H1 (cell line): ENCODE data around the gene KRTAP10-12. TPM values are rescaled to one million over a fixed set of nuclear protein-coding genes. Genes with fewer than 3 reads are reported as not detected.

Source experiments
- CTCF ChIA-PET: fragments of 300-600 bp; sonication (Branson Sonifier 250); formaldehyde crosslinking; loops from one replicate; lab custom pipeline; 2021; ENCODE audit not compliant: partially characterized antibody; lab: Charles Lee
- POLR2A ChIA-PET: fragments of 300-600 bp; sonication (Branson Sonifier 250); formaldehyde crosslinking; loops from one replicate; lab custom pipeline; 2021; ENCODE audit warnings: inconsistent platforms; ENCODE audit not compliant: partially characterized antibody; lab: Charles Lee
- DNase-seq, 2 experiments: peaks; one replicate each; pipeline versions ENCODE4 v3.0.0 to v3.0.0-alpha.2; 2010 to 2022; ENCODE audit warnings: low spot score in 2 of 2, low read depth in 1 of 2, mixed read lengths in 1 of 2
- FAIRE-seq: peaks from 2 replicates; lab custom pipeline; 2011; peaks lifted over from hg19 to GRCh38; lab: Jason Lieb, UNC
- H2AFZ ChIP-seq: 2 replicates; pipeline ENCODE4 v1.8.1; 2012; ENCODE audit warnings: low read length, inconsistent platforms
- H2AK5ac ChIP-seq: 2 replicates; pipeline ENCODE4 v1.6.1; 2013; ENCODE audit warnings: low read depth, low read length
- H2BK120ac ChIP-seq: replicated peaks from 2 replicates; pipeline ENCODE3; 2013; ENCODE audit warnings: low read depth, low read length, inconsistent platforms
- H2BK12ac ChIP-seq: 2 replicates; pipeline ENCODE4 v1.6.1; 2013; ENCODE audit warnings: low read depth, low read length
- H2BK15ac ChIP-seq: 2 replicates; pipeline ENCODE4 v1.6.1; 2013; ENCODE audit warnings: low read length
- H2BK20ac ChIP-seq: 2 replicates; pipeline ENCODE4 v1.6.1; 2013; ENCODE audit warnings: low read length
- H2BK5ac ChIP-seq: 2 replicates; pipeline ENCODE4 v1.6.1; 2013; ENCODE audit warnings: low read depth, low read length
- H3K14ac ChIP-seq: 2 replicates; pipeline ENCODE4 v1.6.1; 2013; ENCODE audit warnings: inconsistent platforms; ENCODE audit not compliant: insufficient read length
- H3K18ac ChIP-seq: 2 replicates; pipeline ENCODE4 v1.6.1; 2013; ENCODE audit warnings: low read length; ENCODE audit errors: extremely low read depth
- H3K23ac ChIP-seq: 2 replicates; pipeline ENCODE4 v1.6.1; 2013; ENCODE audit warnings: inconsistent platforms; ENCODE audit not compliant: insufficient read length
- H3K23me2 ChIP-seq: 2 replicates; pipeline ENCODE4 v1.6.1; 2013; ENCODE audit warnings: low read depth, low read length
- H3K27ac ChIP-seq: 2 replicates; pipeline ENCODE4 v1.6.1; 2011; ENCODE audit warnings: low read depth, low read length, inconsistent platforms
- H3K27me3 ChIP-seq, 4 experiments: replicated peaks in 1 of 4; 1 replicate in 1 of 4; 2 replicates in 3 of 4; pipeline versions ENCODE4 v1.6.1 to v1.8.1; 2011 to 2013; ENCODE audit warnings: low read length in 3 of 4, mild to moderate bottlenecking in 3 of 4, inconsistent platforms in 2 of 4, mixed read lengths in 2 of 4, moderate library complexity in 1 of 4; ENCODE audit not compliant: control insufficient read depth in 3 of 4, insufficient read depth in 3 of 4; ENCODE audit errors: extremely low read depth in 1 of 4
- H3K36me3 ChIP-seq, 4 experiments: 2 replicates each; pipeline versions ENCODE4 v1.6.1 to v1.8.1; 2011 to 2013; ENCODE audit warnings: mild to moderate bottlenecking in 4 of 4, low read length in 3 of 4, moderate library complexity in 2 of 4, control low read depth in 1 of 4, inconsistent platforms in 1 of 4; ENCODE audit not compliant: insufficient read depth in 4 of 4, control insufficient read depth in 2 of 4
- H3K4ac ChIP-seq: replicated peaks from 2 replicates; pipeline ENCODE3; 2013; ENCODE audit warnings: low read length, low read depth, mixed read lengths, inconsistent platforms; ENCODE audit not compliant: insufficient read length
- H3K4me1 ChIP-seq, 4 experiments: replicated peaks in 1 of 4; 1 replicate in 1 of 4; 2 replicates in 3 of 4; pipeline versions ENCODE4 v1.6.1 to v1.8.1; 2011 to 2013; ENCODE audit warnings: low read length in 3 of 4, inconsistent platforms in 2 of 4, mixed read lengths in 1 of 4; ENCODE audit not compliant: insufficient read depth in 4 of 4, control insufficient read depth in 3 of 4
- H3K4me2 ChIP-seq, 2 experiments: 2 replicates each; pipeline versions ENCODE4 v1.6.1 to v1.8.1; 2011 to 2013; ENCODE audit warnings: low read depth in 2 of 2, low read length in 2 of 2, control low read depth in 1 of 2, inconsistent platforms in 1 of 2, mild to moderate bottlenecking in 1 of 2; ENCODE audit not compliant: insufficient read depth in 1 of 2
- H3K4me3 ChIP-seq, 4 experiments: fragments of 200-600, 300-600 bp in 1 of 4; sonication (generic), shearing (Covaris generic), sonication (Bioruptor Twin) in 1 of 4; 2 replicates each; pipeline versions ENCODE4 v1.5.1 to v1.8.1; 2011 to 2016; ENCODE audit warnings: low read length in 4 of 4, low read depth in 3 of 4, control low read depth in 2 of 4, inconsistent platforms in 2 of 4, mild to moderate bottlenecking in 2 of 4, mixed read lengths in 1 of 4, moderate library complexity in 1 of 4; ENCODE audit not compliant: insufficient read depth in 2 of 4; ENCODE audit errors: extremely low read depth in 1 of 4
- H3K56ac ChIP-seq: replicated peaks from 2 replicates; pipeline ENCODE3; 2013; ENCODE audit warnings: low read depth, mild to moderate bottlenecking, mixed read lengths, low read length, inconsistent platforms; ENCODE audit not compliant: insufficient read length
- H3K79me1 ChIP-seq: 2 replicates; pipeline ENCODE4 v1.6.1; 2013; ENCODE audit warnings: low read depth, low read length, control low read depth
- H3K79me2 ChIP-seq, 2 experiments: 2 replicates each; pipeline versions ENCODE4 v1.6.1 to v1.8.1; 2012 to 2013; ENCODE audit warnings: low read length in 2 of 2, mild to moderate bottlenecking in 2 of 2, inconsistent platforms in 1 of 2; ENCODE audit not compliant: insufficient read depth in 2 of 2, control insufficient read depth in 1 of 2
- H3K9ac ChIP-seq, 4 experiments: replicated peaks in 1 of 4; 1 replicate in 1 of 4; 2 replicates in 3 of 4; pipeline versions ENCODE4 v1.6.1 to v1.8.1; 2011 to 2013; ENCODE audit warnings: low read depth in 3 of 4, low read length in 3 of 4, control low read depth in 2 of 4, mild to moderate bottlenecking in 2 of 4, moderate library complexity in 2 of 4, inconsistent platforms in 1 of 4; ENCODE audit errors: extremely low read depth in 1 of 4
- H3K9me3 ChIP-seq, 2 experiments: 2 replicates each; pipeline versions ENCODE4 v1.6.1 to v1.8.1; 2012 to 2013; ENCODE audit warnings: mild to moderate bottlenecking in 2 of 2, moderate library complexity in 2 of 2, control low read depth in 1 of 2, inconsistent platforms in 1 of 2, low read depth in 1 of 2, low read length in 1 of 2, mixed read lengths in 1 of 2; ENCODE audit not compliant: insufficient read depth in 2 of 2
- H4K20me1 ChIP-seq, 2 experiments: replicated peaks in 1 of 2; 2 replicates each; pipeline versions ENCODE3 to v1.8.1; 2011 to 2013; ENCODE audit warnings: inconsistent platforms in 2 of 2, low read length in 2 of 2, mild to moderate bottlenecking in 1 of 2; ENCODE audit not compliant: insufficient read depth in 2 of 2, control insufficient read depth in 1 of 2
- H4K5ac ChIP-seq: 2 replicates; pipeline ENCODE4 v1.6.1; 2013; ENCODE audit warnings: low read length, low read depth, mixed read lengths, inconsistent platforms; ENCODE audit not compliant: insufficient read length
- H4K8ac ChIP-seq: 2 replicates; pipeline ENCODE4 v1.8.0; 2013; ENCODE audit warnings: mild to moderate bottlenecking, moderate library complexity, low read length, inconsistent platforms; ENCODE audit not compliant: insufficient read depth; ENCODE audit errors: extremely low read depth
- H4K91ac ChIP-seq: replicated peaks from 2 replicates; pipeline ENCODE3; 2013; ENCODE audit warnings: low read length, mixed read lengths, inconsistent platforms; ENCODE audit not compliant: insufficient read length
- CREB1 ChIP-seq: IDR thresholded peaks from 2 replicates; pipeline ENCODE4 v1.6.1; 2012; ENCODE audit warnings: inconsistent platforms
- JUND ChIP-seq: IDR thresholded peaks from 2 replicates; pipeline ENCODE4 v1.6.1; 2011; ENCODE audit warnings: mild to moderate bottlenecking, improper control_type of control experiment, low read length
- PHF8 ChIP-seq: fragments of 200-600 bp; sonication (generic); conservative IDR thresholded peaks from 2 replicates; pipeline ENCODE4 v1.7.1; 2012; ENCODE audit warnings: low read depth, mild to moderate bottlenecking, inconsistent platforms, low read length, moderate library complexity
- RFX5 ChIP-seq: IDR thresholded peaks from 2 replicates; pipeline ENCODE4 v1.6.1; 2011; ENCODE audit warnings: low read depth, low read length, improper control_type of control experiment, borderline replicate concordance
- WGBS, 2 experiments: shearing (Covaris generic) in 1 of 2; methylation state at CpG; one replicate each; pipeline versions ENCODE4 v1.1.6 to v1.1.7; 2013 to 2015; ENCODE audit warnings: low lambda C conversion rate in 2 of 2, mixed read lengths in 2 of 2, inconsistent platforms in 1 of 2, low coverage in 1 of 2, missing lambda C conversion rate in 1 of 2; ENCODE audit not compliant: insufficient replicate concordance in 2 of 2, insufficient coverage in 1 of 2, insufficient read length in 1 of 2; ENCODE audit errors: extremely low coverage in 1 of 2, missing lambda C conversion rate in 1 of 2; 5-methylcytosine and 5-hydroxymethylcytosine counted together
- polyA plus RNA-seq, 7 experiments: library from polyadenylated mRNA; depleted of rRNA in 3 of 7; stranded (reverse) in 5 of 7; unstranded in 2 of 7; fragments of >200 nt in 5 of 7; fragments of 200-250 nt in 2 of 7; gene quantifications; 1 replicate in 5 of 7; 2 replicates in 1 of 7; 4 replicates in 1 of 7; pipeline versions ENCODE4 v1.2.1 to v1.2.3, GENCODE V29; 2011 to 2013; ENCODE audit warnings: missing spikeins in 2 of 7, mixed read lengths in 2 of 7
- total RNA-seq: library from RNA; stranded (reverse); fragmentation: NEBNext Ultra II Directional; extraction: Animal tissue kit (Norgen Biotek cat#: 25700); gene quantifications from 2 replicates; pipeline ENCODE4 v1.2.1, GENCODE V29; 2021

KRTAP10-12 gene
- total and polyA plus RNA-seq, 2 of the 8 experiments (the other 6 are each of a cell fraction or from before 2014, with no cell fraction given) = not detected

- Histone ChIP-seq H2BK120ac (no peak overlapping the region), H4K8ac (no peak overlapping the region; the same call in 1 of the 2 replicates), H3K4me3 (no peak overlapping the region), H2BK15ac (no peak overlapping the region), H3K79me2 (no peaks in the 10 kb centered on the region; a peak in 1 of 4 replicates), H2AK5ac (no peak overlapping the region), H3K4ac (no peak overlapping the region), H3K79me1 (no peaks in the 10 kb centered on the region), H3K36me3 (no peaks in the 10 kb centered on the region), H3K4me1 (no peaks in the 10 kb centered on the region), H4K91ac (peak overlapping the region; percentile 65), H3K4me2 (no peak overlapping the region), H2AFZ (no peak overlapping the region), H2BK5ac (no peak overlapping the region), H3K56ac (no peak overlapping the region), H2BK12ac (peak overlapping the region; percentile 39; the same call in 1 of the 2 replicates), H3K9ac (no peak overlapping the region), H3K23me2 (no peaks in the 10 kb centered on the region), H3K18ac (no peak overlapping the region), H2BK20ac (no peak overlapping the region), H3K27me3 (no peaks in the 10 kb centered on the region), H3K14ac (no peak overlapping the region), H4K5ac (no peak overlapping the region), H3K23ac (no peak overlapping the region), H4K20me1 (no peaks in the 10 kb centered on the region), H3K27ac (no peak overlapping the region), H3K9me3 (peaks cover 19 to 24% of the 10 kb centered on the region in 2 experiments)
- DNase-seq (no peak), FAIRE-seq (no peak)
- CTCF ChIA-PET = interaction anchor here (1.3 kb wide), 1 partner anchor 23 kb away, joined by 4 read pairs; no protein-coding TSS in a partner anchor
- 90% methylated on average over 3 of the region's 3 CpGs; no CpG with 5 or more reads in 1 of the 2 experiments for WGBS, 2 experiments
- TF ChIP-seq JUND (no peak), RFX5 (no peak), PHF8 (no peak), CREB1 (no peak)
- POLR2A ChIA-PET = no interaction called here
Observed at GRCh38 chr21:44670642-44671432, 26.1 kb upstream of the KRTAP10-12 start.
